CD8-positive, alpha-beta memory T cell (primary cell): Measurements from ENCODE around the gene THRB. TPM values are rescaled to one million over a fixed set of nuclear protein-coding genes. Genes with fewer than 3 reads are reported as not detected.

Experiments used
- CTCF ChIA-PET: fragments of 350-600 bp; sonication (Branson Sonifier 250); formaldehyde crosslinking; loops from one replicate; lab custom pipeline; 2021; ENCODE audit warnings: antibody characterized with exemption; lab: Charles Lee
- POLR2A ChIA-PET: fragments of 350-600 bp; sonication (Branson Sonifier 250); formaldehyde crosslinking; loops from one replicate; lab custom pipeline; 2021; ENCODE audit warnings: antibody characterized with exemption; lab: Charles Lee
- DNase-seq, 5 donors: peaks; one replicate each; pipeline versions ENCODE4 v3.0.0 to v3.0.0-alpha.2; 2020 to 2022; ENCODE audit warnings: mixed read lengths in 1 of 5
- H3K27ac ChIP-seq: one replicate; pipeline ENCODE4 v1.7.0; 2013; ENCODE audit warnings: low read depth, mild to moderate bottlenecking, low read length, moderate library complexity
- H3K27me3 ChIP-seq: 2 replicates; pipeline ENCODE4 v1.7.0; 2013; ENCODE audit warnings: low read length, mild to moderate bottlenecking; ENCODE audit not compliant: insufficient read depth, poor library complexity, severe bottlenecking
- H3K36me3 ChIP-seq: 2 replicates; pipeline ENCODE4 v1.7.0; 2013; ENCODE audit warnings: mild to moderate bottlenecking, low read length, moderate library complexity; ENCODE audit not compliant: insufficient read depth
- H3K4me1 ChIP-seq: 2 replicates; pipeline ENCODE4 v1.7.0; 2013; ENCODE audit warnings: mild to moderate bottlenecking, low read length, moderate library complexity; ENCODE audit not compliant: insufficient read depth
- H3K4me3 ChIP-seq: 2 replicates; pipeline ENCODE4 v1.7.0; 2013; ENCODE audit warnings: mild to moderate bottlenecking, low read length
- H3K9me3 ChIP-seq: 2 replicates; pipeline ENCODE4 v1.7.0; 2013; ENCODE audit warnings: mild to moderate bottlenecking, low read length
- H3K27ac Mint-ChIP-seq, 8 donors: one replicate each; pipeline ENCODE4 v1.8.0; 2020 to 2021; ENCODE audit warnings: mixed read lengths in 8 of 8, mild to moderate bottlenecking in 6 of 8, inconsistent platforms in 3 of 8, moderate library complexity in 3 of 8
- H3K27me3 Mint-ChIP-seq, 2 donors: one replicate each; pipeline ENCODE4 v1.8.0; 2020 to 2021; ENCODE audit warnings: mixed read lengths in 2 of 2, mild to moderate bottlenecking in 1 of 2, moderate library complexity in 1 of 2
- H3K36me3 Mint-ChIP-seq, 3 donors: one replicate each; pipeline ENCODE4 v1.8.0; 2020 to 2021; ENCODE audit warnings: mixed read lengths in 3 of 3, inconsistent platforms in 1 of 3, mild to moderate bottlenecking in 1 of 3
- H3K4me1 Mint-ChIP-seq, 3 donors: one replicate each; pipeline ENCODE4 v1.8.0; 2020 to 2021; ENCODE audit warnings: mixed read lengths in 3 of 3, inconsistent platforms in 1 of 3, mild to moderate bottlenecking in 1 of 3
- H3K4me3 Mint-ChIP-seq, 7 donors: one replicate each; pipeline ENCODE4 v1.8.0; 2020 to 2021; ENCODE audit warnings: mixed read lengths in 7 of 7, mild to moderate bottlenecking in 6 of 7, moderate library complexity in 4 of 7, inconsistent platforms in 2 of 7
- H3K9me3 Mint-ChIP-seq, 5 donors: one replicate each; pipeline ENCODE4 v1.8.0; 2020 to 2022; ENCODE audit warnings: mixed read lengths in 5 of 5, mild to moderate bottlenecking in 3 of 5, moderate library complexity in 2 of 5, inconsistent platforms in 1 of 5
- polyA plus RNA-seq: library from polyadenylated mRNA; unstranded; fragments of 300-500 nt; fragmentation: Illumina TruSeq; gene quantifications from one replicate; pipeline ENCODE4 v1.2.3, GENCODE V29; 2021
- total RNA-seq, 2 experiments: library from RNA; stranded (reverse); gene quantifications; one replicate each; pipeline ENCODE4 v1.2.3, GENCODE V29; 2021

THRB gene
- total and polyA plus RNA-seq, 3 experiments from 2014 or later = not detected

GRCh38 chr3:24460974-24461373, 33.7 kb downstream of the THRB start:
- no peaks in the 10 kb centered on the region for H3K27me3 ChIP-seq
- DNase-seq = no peak
- no peak overlapping the region for H3K4me3 Mint-ChIP-seq
- no peaks in the 10 kb centered on the region for H3K4me1 Mint-ChIP-seq
- peaks cover 0 to 5% (median under 1%) of the 10 kb centered on the region in 5 donors for H3K9me3 Mint-ChIP-seq
- no peaks in the 10 kb centered on the region for H3K27me3 Mint-ChIP-seq
- no peak overlapping the region for H3K4me3 ChIP-seq
- POLR2A ChIA-PET = no interaction called here
- CTCF ChIA-PET = interaction anchor here (1.0 kb wide), 1 partner anchor 10 kb away, joined by 3 read pairs; no protein-coding TSS in a partner anchor
- no peaks in the 10 kb centered on the region for H3K4me1 ChIP-seq
- no peaks in the 10 kb centered on the region for H3K36me3 Mint-ChIP-seq
- no peak overlapping the region for H3K27ac Mint-ChIP-seq
- no peaks in the 10 kb centered on the region for H3K9me3 ChIP-seq
- no peak overlapping the region for H3K27ac ChIP-seq
- H3K36me3 ChIP-seq = no peaks in the 10 kb centered on the region

GRCh38 chr3:24457719-24458118, 36.9 kb downstream of the THRB start:
- H3K9me3 ChIP-seq = no peaks in the 10 kb centered on the region
- POLR2A ChIA-PET = no interaction called here
- CTCF ChIA-PET = no interaction called here
- peaks cover 0 to 5% (median 0%) of the 10 kb centered on the region in 5 donors for H3K9me3 Mint-ChIP-seq
- H3K27ac ChIP-seq = no peak overlapping the region
- H3K27me3 ChIP-seq = no peaks in the 10 kb centered on the region
- no peak overlapping the region for H3K27ac Mint-ChIP-seq
- H3K4me3 ChIP-seq = no peak overlapping the region
- no peaks in the 10 kb centered on the region for H3K36me3 ChIP-seq
- H3K4me1 ChIP-seq = no peaks in the 10 kb centered on the region
- DNase-seq = no peak
- no peaks in the 10 kb centered on the region for H3K36me3 Mint-ChIP-seq
- peaks cover 0 to 1% of the 10 kb centered on the region in 2 donors for H3K27me3 Mint-ChIP-seq
- no peaks in the 10 kb centered on the region for H3K4me1 Mint-ChIP-seq
- H3K4me3 Mint-ChIP-seq = no peak overlapping the region

- ChIA-PET POLR2A (no interaction called here), CTCF (no interaction called here)
- H3K9me3 Mint-ChIP-seq = peaks cover 0 to 5% (median under 1%) of the 10 kb centered on the region in 5 donors
- H3K4me1 Mint-ChIP-seq = no peaks in the 10 kb centered on the region
- H3K27ac ChIP-seq = no peak overlapping the region
- no peak overlapping the region for H3K4me3 ChIP-seq
- H3K36me3 ChIP-seq = no peaks in the 10 kb centered on the region
- H3K4me3 Mint-ChIP-seq = no peak overlapping the region
- no peaks in the 10 kb centered on the region for H3K9me3 ChIP-seq
- H3K27me3 Mint-ChIP-seq = peaks cover 0 to 1% of the 10 kb centered on the region in 2 donors
- H3K27me3 ChIP-seq = no peaks in the 10 kb centered on the region
- no peak overlapping the region for H3K27ac Mint-ChIP-seq
- H3K36me3 Mint-ChIP-seq = no peaks in the 10 kb centered on the region
- no peak for DNase-seq
- no peaks in the 10 kb centered on the region for H3K4me1 ChIP-seq
Observed at GRCh38 chr3:24454856-24455255, 39.8 kb downstream of the THRB start.

GRCh38 chr3:24454393-24454792, 40.3 kb downstream of the THRB start:
- H3K4me3 Mint-ChIP-seq = no peak overlapping the region
- Histone ChIP-seq H3K9me3 (no peaks in the 10 kb centered on the region), H3K27ac (no peak overlapping the region), H3K4me3 (no peak overlapping the region), H3K4me1 (no peaks in the 10 kb centered on the region), H3K27me3 (no peaks in the 10 kb centered on the region), H3K36me3 (no peaks in the 10 kb centered on the region)
- no peak for DNase-seq
- CTCF ChIA-PET = no interaction called here
- no peaks in the 10 kb centered on the region for H3K36me3 Mint-ChIP-seq
- peaks cover 0 to 5% (median 2%) of the 10 kb centered on the region in 5 donors for H3K9me3 Mint-ChIP-seq
- POLR2A ChIA-PET = no interaction called here
- H3K4me1 Mint-ChIP-seq = no peaks in the 10 kb centered on the region
- no peak overlapping the region for H3K27ac Mint-ChIP-seq
- peaks cover 0 to 1% of the 10 kb centered on the region in 2 donors for H3K27me3 Mint-ChIP-seq

DNA sequence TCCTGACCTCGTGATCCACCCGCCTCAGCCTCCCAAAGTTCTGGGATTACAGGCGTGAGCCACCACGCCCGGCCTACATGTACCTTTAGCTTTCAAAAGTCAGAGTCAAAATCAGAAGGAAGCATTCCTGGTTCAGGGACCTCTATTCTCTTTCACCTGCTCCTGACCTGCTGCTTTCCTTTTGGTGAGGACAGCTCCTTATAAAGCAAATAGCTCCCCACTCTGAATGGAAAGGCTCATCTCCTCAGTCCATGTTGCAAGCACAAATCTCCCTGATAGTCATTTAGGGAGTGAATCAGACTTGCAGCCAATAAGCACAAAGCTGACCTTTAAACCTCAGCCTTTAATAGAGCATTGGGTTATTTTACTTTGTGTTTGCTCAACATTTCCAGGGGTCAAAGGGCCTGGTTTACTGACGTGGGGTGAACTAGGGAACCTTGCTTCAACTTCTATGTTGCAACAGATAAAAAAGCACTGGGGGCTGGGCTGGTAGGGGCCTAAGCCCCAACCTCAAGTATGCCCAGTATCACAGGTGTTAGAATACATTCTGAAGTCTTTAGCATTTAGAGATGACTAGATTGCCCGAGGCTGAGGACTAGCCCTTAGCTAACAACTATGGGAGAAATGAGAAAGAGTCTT, 43.1 kb downstream of the THRB start:
- Mint-ChIP-seq H3K36me3 (no peaks in the 10 kb centered on the region), H3K27ac (no peak overlapping the region), H3K4me1 (no peaks in the 10 kb centered on the region), H3K27me3 (peaks cover 0 to 1% of the 10 kb centered on the region in 2 donors), H3K9me3 (peaks cover 0 to 6% (median 2%) of the 10 kb centered on the region in 5 donors), H3K4me3 (no peak overlapping the region)
- H3K36me3 ChIP-seq = no peaks in the 10 kb centered on the region
- CTCF ChIA-PET = no interaction called here
- no peak overlapping the region for H3K4me3 ChIP-seq
- POLR2A ChIA-PET = no interaction called here
- no peak overlapping the region for H3K27ac ChIP-seq
- H3K9me3 ChIP-seq = no peaks in the 10 kb centered on the region
- no peaks in the 10 kb centered on the region for H3K27me3 ChIP-seq
- no peak for DNase-seq
- no peaks in the 10 kb centered on the region for H3K4me1 ChIP-seq

GRCh38 chr3:24450160-24450907, 44.3 kb downstream of the THRB start:
- DNase-seq = no peak
- Mint-ChIP-seq H3K4me3 (no peak overlapping the region), H3K27ac (no peak overlapping the region), H3K9me3 (peaks cover 0 to 6% (median 2%) of the 10 kb centered on the region in 5 donors), H3K4me1 (no peaks in the 10 kb centered on the region), H3K27me3 (peaks cover 0 to 1% of the 10 kb centered on the region in 2 donors), H3K36me3 (no peaks in the 10 kb centered on the region)
- ChIA-PET CTCF (interaction anchor here (0.9 kb wide), 1 partner anchor 11 kb away, joined by 3 read pairs; no protein-coding TSS in a partner anchor), POLR2A (no interaction called here)
- Histone ChIP-seq H3K27me3 (no peaks in the 10 kb centered on the region), H3K36me3 (no peaks in the 10 kb centered on the region), H3K9me3 (no peaks in the 10 kb centered on the region), H3K4me1 (no peaks in the 10 kb centered on the region), H3K27ac (no peak overlapping the region), H3K4me3 (no peak overlapping the region)

- no peak overlapping the region for H3K27ac ChIP-seq
- H3K4me1 Mint-ChIP-seq = no peaks in the 10 kb centered on the region
- ChIA-PET CTCF (no interaction called here), POLR2A (no interaction called here)
- H3K4me3 Mint-ChIP-seq = no peak overlapping the region
- H3K36me3 ChIP-seq = no peaks in the 10 kb centered on the region
- peaks cover 0 to 6% (median 0%) of the 10 kb centered on the region in 5 donors for H3K9me3 Mint-ChIP-seq
- H3K4me3 ChIP-seq = no peak overlapping the region
- H3K27me3 ChIP-seq = no peaks in the 10 kb centered on the region
- H3K27me3 Mint-ChIP-seq = no peaks in the 10 kb centered on the region
- H3K27ac Mint-ChIP-seq = no peak overlapping the region
- DNase-seq = no peak
- H3K9me3 ChIP-seq = no peaks in the 10 kb centered on the region
- H3K4me1 ChIP-seq = no peaks in the 10 kb centered on the region
- no peaks in the 10 kb centered on the region for H3K36me3 Mint-ChIP-seq
Observed at GRCh38 chr3:24447836-24448235, 46.8 kb downstream of the THRB start.

DNA sequence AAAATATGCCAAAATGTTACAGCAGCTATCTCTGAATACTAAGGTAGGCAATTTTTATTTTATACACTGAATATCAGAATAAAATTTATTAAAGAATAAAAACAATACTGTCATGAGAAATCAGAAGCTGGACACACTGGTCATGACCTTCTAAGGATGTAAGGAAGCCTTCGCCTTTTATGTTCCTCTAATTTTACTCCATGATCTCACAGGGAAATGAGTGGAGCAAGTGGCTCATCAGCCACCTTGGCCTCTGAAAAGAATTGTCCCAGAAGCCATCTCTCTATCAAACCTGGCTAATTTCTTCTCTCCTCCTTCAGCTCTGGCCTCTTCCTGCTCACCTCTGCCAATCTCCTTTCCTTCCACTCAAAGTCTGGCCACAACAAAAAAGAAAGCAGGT, 48.6 kb downstream of the THRB start:
- H3K36me3 Mint-ChIP-seq = no peaks in the 10 kb centered on the region
- CTCF ChIA-PET = no interaction called here
- no peak overlapping the region for H3K27ac Mint-ChIP-seq
- no peaks in the 10 kb centered on the region for H3K4me1 Mint-ChIP-seq
- POLR2A ChIA-PET = no interaction called here
- no peak overlapping the region for H3K4me3 Mint-ChIP-seq
- no peak overlapping the region for H3K27ac ChIP-seq
- no peak for DNase-seq
- H3K27me3 Mint-ChIP-seq = no peaks in the 10 kb centered on the region
- no peaks in the 10 kb centered on the region for H3K36me3 ChIP-seq
- no peaks in the 10 kb centered on the region for H3K9me3 ChIP-seq
- H3K4me1 ChIP-seq = no peaks in the 10 kb centered on the region
- peaks cover 0 to 9% (median 0%) of the 10 kb centered on the region in 5 donors for H3K9me3 Mint-ChIP-seq
- no peaks in the 10 kb centered on the region for H3K27me3 ChIP-seq
- H3K4me3 ChIP-seq = no peak overlapping the region
